Hepatocyte (in vitro differentiated cells): ENCODE data around the gene UBE2J2.

Source experiments
- EZH2 ChIP-seq: fragments of 200-600 bp; sonication (generic); IDR thresholded peaks from 2 replicates; pipeline ENCODE4 v1.6.1; 2016; ENCODE audit warnings: antibody characterized with exemption, mild to moderate bottlenecking, borderline replicate concordance
- EZH2phosphoT487 ChIP-seq: fragments of 200-600 bp; sonication (generic); IDR thresholded peaks from one replicate; pipeline ENCODE4 v1.6.1; 2018; ENCODE audit warnings: antibody characterized with exemption, mild to moderate bottlenecking, low read depth, moderate library complexity; ENCODE audit not compliant: unreplicated experiment, severe bottlenecking
- TF ChIP-seq, protein P1 (sequence below): fragments of 200-600 bp; sonication (generic); IDR thresholded peaks from 2 replicates; pipeline ENCODE4 v1.5.1; 2016; ENCODE audit warnings: antibody characterized with exemption, mild to moderate bottlenecking; ENCODE audit not compliant: poor library complexity

DNA sequence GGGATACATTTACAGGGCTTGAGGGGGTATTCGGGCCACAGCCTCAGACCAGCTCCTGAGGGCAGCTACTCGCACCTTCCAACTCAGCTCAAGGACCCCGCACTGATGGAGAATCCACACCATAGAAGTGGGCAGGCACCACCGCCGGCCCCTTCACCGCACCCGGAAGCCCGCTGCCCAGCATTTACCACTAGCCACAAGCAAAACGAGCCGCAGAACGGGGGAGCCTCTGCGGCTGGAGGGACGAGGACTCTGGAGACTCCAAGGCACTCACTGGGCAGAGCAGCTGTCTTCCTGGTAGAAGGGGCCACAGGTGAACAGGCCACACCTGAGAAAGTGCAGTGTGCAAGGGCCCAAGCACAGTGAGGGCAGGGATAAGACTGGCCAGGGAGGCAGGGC is 5.4 kb downstream of the UBE2J2 start:
- TF ChIP-seq, protein P1, sequence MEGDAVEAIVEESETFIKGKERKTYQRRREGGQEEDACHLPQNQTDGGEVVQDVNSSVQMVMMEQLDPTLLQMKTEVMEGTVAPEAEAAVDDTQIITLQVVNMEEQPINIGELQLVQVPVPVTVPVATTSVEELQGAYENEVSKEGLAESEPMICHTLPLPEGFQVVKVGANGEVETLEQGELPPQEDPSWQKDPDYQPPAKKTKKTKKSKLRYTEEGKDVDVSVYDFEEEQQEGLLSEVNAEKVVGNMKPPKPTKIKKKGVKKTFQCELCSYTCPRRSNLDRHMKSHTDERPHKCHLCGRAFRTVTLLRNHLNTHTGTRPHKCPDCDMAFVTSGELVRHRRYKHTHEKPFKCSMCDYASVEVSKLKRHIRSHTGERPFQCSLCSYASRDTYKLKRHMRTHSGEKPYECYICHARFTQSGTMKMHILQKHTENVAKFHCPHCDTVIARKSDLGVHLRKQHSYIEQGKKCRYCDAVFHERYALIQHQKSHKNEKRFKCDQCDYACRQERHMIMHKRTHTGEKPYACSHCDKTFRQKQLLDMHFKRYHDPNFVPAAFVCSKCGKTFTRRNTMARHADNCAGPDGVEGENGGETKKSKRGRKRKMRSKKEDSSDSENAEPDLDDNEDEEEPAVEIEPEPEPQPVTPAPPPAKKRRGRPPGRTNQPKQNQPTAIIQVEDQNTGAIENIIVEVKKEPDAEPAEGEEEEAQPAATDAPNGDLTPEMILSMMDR, result no peak
- TF ChIP-seq EZH2 (no peak), EZH2phosphoT487 (no peak)
